ENCODE results near the gene MYADM.
A peak's percentile ranks its signal among the peaks of the same experiment; 100 is the strongest.
"Not testable (repeated sequence)": the region's sequence is repeated elsewhere in the genome, so short reads cannot be mapped to it uniquely, and the experiment has no call there.

The MYADM gene, protein sequence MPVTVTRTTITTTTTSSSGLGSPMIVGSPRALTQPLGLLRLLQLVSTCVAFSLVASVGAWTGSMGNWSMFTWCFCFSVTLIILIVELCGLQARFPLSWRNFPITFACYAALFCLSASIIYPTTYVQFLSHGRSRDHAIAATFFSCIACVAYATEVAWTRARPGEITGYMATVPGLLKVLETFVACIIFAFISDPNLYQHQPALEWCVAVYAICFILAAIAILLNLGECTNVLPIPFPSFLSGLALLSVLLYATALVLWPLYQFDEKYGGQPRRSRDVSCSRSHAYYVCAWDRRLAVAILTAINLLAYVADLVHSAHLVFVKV

DNA sequence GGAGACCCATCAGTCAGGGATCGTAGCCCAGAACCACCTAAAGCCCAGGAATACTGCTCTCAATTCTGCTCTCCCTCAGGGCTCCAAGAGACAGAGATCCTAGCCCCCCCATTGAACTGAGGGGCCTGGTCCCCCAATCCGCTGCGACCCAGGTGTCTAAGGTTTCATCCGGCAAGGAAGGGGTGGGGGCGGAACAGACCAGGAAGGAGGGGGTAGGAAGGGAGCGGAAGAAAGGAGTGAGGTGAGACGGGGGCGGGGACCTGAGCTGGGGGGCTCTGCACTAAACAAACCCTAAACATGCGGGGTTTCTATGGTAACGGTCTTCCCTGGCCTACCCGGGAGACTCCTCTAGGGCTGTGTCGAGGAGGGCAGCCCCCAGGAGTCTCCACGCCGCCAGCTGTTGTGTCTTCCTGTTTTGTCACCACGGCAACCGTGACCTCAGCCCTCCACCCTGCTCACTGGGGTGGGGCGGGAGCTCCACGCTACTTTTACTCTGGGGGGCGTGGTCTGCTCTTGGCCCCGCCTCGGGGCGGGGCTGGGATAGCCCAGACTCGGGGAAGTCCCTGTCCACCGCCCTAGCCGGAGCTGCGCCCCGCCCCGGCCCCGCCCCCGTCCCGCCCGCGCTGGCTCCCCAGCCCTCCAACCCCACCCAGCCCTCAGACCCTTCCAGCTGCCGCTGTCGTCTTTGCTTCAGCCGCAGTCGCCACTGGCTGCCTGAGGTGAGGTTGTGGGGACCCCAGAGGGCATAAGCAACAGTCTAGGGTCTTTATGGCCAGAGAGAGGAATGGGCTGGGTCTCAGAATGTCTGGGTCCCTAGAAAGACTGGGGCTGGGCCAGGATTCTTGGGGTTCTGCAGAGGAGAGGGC lies at the start of gene MYADM:
Gene MYADM (plus strand): TSS at position 659 of the 866 bp plus-strand sequence. CDS start 5,647 bp downstream, outside the sequence.
- peak; percentile 99 for DNase-seq

DNA sequence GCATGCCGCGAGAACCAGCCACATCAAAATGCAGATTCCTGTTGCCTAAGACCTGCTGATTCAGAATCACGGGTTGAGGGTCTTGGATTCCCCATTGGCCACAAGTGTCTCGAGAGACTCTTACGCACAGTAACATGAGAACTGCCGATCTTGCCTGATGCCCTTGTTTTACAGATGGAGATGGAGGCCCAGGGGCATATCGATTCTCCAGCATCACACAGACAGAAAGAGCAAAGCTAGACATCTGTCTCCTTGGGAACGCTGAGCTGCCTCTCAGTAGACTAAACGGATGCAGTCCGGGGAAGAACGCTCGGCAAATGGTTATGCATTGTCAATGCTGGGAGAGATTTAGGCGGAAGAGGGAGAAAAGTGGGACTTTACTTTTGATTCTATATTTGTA lies 48.9 kb upstream of the MYADM start:
- no peak for DNase-seq

DNA sequence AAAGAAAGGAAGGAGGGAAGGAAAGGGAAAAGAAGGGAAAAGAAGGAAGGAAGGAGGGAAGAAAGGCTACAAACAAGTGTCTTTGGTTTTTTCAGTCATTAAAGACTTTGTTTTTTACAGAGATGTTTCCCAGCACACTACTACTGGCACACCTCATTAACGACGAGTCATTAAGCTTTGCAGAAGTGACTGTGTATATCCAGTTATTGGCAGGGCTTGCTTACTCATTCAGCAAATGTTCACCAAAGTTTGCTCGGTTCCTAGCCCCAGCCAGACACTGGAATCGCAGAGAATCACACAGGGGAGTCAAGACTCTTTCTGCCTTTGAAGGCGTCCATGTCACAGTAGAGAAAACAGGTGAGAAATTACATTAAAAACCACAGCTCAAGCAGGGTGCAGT lies 47.8 kb upstream of the MYADM start:
- DNase-seq: no peak

DNA sequence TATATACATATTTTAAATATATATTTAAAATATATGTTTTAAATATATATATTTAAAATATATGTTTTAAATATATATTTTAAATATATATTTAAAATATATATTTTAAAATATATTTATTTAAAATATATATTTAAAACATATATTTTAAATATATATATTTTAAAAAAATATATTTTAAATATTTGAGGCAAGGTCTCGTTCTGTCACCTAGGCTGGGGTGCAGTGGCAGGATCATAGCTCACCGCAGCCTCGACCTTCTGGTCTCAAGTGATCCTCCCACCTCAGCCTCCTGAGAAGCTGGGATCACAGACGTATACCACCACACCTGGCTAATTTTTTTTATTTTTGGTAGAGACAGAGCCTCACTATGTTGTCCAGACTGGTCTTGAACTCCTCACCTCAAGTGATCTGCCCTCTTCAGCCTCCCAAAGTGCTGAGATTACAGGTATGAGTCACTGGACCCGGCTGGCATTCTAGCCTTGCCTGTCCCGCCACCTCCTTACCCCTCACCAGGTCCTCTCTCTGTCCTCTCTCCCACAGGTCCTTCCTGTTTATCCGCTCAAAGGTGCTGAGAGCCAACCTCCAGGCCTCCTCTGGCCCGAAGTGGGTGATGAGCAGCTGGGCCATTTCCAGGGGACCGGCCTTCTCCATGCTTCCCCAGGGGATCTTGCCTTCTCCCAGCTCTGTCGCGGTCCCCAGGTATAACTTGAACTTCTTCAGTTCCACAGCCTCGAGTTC lies 44.1 kb upstream of the MYADM start:
- no peak for DNase-seq

DNA sequence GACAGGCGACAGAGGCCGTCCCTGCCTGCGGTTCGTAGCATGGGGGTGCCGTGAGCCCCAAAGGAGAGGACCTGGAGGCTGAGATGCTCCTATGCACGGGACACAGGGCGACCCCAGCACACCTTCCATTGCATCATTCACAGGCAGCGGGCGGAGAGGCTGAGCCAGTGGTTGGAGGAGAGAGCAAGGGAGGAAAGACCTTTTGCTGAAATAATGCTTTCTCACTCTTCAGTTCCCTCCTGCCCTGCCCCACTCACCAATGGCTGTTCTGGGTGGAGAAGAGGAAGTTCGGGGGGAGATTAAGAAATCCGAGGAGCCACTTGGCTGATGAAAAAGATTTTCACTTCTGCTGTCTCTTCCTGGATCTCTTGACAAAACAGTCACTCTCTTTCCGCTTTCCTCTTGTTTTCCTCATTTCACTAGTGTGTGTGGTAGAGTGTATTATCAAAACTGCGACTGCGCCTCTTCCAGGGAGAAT lies 43.5 kb upstream of the MYADM start, which contains the start of gene NLRP12:
Gene NLRP12 (minus strand): TSS at position 181 of the 478 bp plus-strand sequence. CDS start 140 bp downstream, at position 41.
- no peak for DNase-seq

DNA sequence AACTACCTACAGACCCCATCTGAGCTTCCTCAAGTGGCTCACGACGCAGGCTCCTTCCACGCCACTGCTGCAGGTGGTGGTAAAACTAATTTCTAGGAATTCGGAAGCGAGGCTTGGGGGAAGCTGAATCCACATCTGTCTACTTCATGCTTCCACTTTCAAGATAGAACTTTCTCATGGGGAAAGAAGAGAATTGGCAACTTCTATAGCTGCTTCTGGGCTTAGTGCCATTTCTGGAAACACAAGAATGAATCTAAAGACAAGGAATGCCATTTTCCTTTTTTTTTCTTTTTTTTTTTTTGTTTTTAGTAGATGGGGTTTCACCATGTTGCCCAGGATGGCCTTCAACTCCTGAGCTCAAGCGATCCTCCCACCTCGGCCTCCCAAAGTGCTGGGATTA lies 40.8 kb upstream of the MYADM start:
- DNase-seq: no peak

DNA sequence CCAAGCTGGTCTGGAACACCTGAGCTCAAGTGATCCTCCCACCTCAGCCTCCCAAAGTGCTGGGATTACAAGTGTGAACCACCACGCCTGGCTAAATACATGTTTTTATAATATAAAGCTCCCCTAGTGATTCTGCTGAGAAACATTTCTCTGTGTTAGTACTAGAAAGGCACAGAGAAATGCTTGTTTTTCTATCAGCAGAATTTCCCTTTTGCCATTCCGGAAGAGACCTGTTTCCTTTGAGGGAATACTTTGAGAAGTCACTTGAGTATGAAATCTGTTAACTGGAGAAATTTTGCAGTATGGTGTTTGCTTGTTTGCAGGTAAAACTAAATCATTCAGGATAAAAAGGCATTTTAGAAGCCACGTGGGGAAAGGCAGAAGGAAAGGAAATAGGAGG lies 39.2 kb upstream of the MYADM start:
- no peak for DNase-seq

DNA sequence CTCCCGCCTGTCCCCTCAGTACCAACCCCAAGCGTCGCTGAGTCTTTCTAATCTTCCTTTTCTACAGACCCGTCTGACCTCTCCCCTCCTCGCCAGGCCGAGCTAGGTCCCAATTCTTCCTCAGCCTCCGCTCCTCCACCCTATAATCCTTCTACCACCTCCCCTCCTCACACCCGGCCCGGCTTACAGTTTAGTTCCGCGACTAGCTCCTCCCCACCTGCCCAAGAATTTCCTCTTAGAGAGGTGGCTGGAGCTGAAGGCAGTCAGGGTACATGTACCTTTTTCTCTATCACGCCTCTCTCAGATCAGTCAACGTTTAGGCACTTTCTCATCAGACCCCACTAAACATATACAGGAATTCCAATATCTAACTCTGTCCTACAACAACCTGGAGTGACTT lies 34.8 kb upstream of the MYADM start:
- not testable (repeated sequence) for DNase-seq

DNA sequence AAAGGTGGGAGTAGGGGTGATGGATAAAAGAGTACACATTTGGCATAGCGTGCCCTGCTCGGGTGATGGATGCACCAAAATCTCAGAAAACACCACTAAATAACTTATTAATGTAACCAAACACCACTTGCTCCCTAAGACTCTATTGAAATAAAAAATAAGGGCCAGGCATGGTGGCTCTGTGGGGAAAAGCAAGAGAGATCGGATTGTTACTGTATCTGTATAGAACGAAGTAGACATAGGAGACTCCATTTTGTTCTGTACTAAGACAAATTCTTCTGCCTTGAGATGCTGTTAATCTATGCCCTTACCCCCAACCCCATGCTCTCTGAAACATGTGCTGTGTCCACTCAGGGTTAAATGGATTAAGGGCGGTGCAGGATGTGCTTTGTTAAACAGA lies 29.2 kb upstream of the MYADM start:
- DNase-seq: not testable (repeated sequence)

DNA sequence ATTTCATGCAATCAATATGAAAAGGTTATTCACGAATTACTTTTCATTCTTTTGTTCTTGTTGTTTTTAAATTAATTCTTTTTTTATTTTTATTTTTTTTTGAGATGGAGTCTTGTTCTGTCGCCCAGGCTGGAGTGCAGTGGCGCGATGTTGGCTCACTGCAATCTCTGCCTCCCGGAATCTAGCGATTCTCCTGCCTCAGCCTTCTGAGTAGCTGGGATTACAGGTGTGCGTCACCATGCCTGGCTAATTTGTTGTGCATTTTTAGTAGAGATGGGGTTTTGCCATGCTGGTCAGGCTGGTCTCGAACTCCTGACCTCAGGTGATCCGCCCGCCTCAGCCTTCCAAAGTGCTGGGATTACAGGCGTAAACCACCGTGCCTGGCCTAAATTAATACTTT lies 27.4 kb upstream of the MYADM start:
- DNase-seq: not testable (repeated sequence)

DNA sequence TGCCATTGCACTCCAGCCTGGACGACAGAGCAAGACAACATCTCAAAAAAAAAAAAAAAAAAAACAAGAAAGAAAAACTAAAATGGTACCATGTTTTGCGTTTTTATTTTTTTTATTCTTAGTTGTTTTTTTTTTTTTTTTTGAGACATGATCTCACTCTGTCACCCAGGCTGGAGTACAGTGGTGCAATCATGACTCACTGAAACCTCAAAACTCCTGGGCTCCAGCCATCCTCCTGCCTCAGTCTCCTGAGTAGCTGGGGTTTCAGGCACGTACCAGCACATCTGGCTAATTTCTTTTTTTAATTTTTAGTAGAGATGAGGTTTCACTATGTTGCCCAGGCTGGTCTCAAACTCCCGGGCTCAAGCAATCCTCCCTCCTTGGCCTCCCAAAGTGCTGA lies 26.8 kb upstream of the MYADM start:
- not testable (repeated sequence) for DNase-seq

DNA sequence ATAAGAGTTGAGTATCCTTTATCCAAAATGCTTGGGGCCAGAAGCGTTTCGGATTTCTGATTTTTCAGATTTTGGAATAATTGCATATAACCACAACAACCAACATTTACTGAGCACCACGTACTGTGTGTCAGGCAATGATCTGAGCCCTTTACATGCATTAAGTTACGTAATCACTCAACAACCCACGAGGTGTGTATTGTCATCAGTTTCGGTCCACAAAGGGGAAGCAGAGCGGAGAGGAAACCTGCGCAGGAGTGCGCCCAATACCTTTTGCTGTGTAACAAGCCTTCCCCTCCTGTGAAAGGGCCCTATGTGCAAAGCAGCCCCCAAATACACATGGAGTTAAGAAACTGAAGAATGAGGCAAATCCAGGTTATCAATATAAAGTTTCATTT lies 22.8 kb upstream of the MYADM start:
- no peak for DNase-seq

DNA sequence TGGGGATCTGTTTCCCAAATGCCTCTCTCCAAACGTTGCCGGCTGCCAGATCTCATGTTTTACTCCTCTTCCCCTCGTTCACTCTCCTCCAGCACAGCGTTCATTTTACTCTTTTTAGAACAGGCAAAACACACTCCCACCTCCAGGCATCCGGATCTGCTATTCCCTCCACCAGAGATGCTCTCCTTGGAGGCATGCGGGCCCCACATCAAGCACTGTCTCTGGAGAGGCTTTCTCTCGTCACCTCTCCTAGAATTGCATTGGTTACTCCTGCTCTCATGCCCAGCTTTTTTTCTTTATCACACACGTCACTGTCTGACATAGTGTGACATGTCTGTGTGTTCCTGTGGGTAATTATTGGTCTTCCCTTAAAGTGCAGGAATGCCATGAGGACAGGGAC lies 20.1 kb upstream of the MYADM start:
- no peak for DNase-seq

DNA sequence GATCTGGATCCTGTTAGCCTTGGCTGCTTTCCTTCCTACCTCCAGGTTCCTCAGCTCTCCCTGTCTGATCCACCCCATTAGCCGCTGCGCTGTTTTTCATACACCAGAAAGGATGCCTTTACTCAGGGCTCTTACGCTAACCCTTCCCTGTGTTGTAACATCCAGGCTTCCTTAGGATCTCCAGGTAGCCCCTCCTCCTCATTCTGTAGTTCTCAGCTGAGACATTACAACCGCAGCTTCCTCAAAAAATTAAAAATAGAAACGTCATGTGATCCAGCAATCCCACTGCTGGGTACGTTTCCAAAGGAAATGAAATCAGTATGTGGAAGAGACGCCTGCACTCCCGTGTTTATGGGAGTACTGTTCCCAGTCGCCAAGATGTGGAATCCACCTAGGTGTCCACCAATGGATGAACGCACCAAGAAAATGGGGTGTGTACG lies 18.4 kb upstream of the MYADM start:
- DNase-seq: no peak

DNA sequence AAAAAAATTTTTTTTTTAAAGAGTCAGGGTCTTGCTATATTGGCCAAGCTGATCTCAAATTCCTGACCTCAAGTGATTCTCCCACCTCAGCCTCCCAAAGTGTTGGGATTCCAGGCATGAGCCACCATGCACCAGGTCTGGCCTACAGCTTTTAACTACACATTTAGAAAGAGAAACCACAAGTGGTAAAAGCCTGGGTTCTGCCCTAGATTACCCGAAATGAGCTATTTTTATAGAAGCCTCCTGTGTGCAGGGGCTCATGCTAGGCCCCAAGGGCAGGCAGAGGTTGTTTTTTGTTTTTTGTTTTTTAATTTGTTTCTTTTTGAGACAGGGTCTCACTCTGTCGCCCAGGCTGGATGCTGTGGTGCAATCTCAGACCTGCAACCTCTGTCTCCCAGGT lies 14.0 kb upstream of the MYADM start:
- DNase-seq: no peak

DNA sequence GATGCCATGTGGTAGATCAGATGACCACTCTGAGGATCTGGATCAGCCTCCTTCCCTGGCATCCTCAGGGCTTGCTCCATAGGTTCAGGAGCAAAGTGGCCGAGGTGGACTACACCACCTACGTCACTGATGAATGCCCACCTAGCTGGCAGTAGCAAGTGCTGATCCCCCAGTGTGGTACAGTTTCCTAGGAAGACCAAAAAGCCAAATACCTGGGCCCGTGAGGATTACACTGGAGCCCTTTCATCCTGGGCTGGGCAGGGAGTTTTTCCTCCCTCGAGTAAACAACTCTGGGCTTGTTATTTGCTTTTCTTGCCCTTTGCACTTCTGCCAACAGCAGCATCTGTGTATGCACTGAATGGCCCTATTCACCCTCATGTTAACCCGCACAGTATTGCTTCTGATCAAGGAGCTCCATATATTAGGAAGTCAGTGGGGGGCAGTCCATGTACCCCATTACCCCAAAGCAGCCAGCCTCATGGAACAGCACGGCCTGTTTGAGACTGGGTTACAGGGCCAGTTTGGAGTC lies 3.3 kb upstream of the MYADM start:
- DNase-seq: no peak

DNA sequence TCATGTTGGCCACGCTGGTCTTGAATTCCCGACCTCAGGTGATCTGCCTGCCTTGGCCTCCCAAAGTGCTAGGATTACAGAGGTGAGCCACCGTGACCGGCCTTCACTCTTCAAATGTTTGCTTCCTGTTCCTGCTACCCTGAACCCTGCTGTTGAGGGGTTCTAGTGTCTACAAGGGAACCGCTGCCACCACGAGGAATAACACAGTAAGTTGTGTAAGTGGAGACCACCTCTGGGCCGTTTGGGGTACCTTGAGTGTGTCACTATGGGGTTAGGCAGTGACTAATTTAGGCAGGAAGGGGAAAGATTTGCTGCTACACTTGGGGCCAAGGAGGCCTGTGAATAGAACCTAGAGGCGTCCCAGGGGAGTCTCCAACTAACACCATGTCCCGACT lies 2.2 kb upstream of the MYADM start:
- DNase-seq: no peak

DNA sequence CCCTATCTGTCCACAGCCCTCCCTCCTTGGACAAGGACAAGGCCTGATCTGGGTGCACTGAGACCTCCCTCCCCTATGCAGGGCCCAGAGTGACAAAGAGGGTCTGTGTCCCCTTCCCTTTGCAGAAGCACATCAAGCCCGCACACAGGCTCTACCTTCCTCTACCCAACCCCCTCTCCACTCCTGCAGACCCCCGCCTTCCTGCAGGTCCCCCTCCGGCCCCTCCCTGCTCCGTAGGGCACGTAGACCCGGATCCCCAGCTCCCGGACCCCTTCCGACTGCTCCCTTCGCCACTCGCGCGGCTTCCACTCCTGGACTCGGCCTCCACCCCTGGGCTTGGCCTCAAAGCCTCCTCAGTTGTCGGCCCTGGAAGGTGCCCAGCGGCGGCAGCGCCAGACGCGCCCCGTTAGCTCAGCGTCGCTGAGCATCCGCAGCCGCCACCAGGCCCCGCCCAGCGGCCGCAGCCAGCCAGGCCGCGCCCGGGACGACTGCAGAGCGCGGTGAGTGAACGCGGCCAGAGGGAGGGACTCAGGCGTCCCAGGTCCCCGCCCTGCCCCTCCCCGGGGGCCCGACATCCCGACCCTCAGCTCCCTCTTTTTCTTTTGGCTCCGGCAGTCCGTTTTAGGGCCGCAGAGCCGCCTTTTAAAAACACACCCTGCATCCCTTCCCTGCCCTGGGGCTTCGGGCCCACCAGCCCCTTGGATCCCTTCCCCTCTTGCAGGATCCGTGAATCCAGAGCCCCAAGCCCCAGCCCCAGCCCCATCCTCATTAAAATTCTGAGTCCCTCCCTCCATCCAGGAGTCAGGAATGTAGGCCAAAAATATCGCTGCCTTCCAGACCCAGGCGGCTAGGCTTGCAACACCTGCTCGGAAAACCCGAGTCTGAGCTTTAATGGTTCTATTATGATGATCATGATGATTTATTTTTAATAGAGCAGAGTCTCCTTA lies 1.5 kb upstream of the MYADM start:
- DNase-seq: peak; percentile 66

DNA sequence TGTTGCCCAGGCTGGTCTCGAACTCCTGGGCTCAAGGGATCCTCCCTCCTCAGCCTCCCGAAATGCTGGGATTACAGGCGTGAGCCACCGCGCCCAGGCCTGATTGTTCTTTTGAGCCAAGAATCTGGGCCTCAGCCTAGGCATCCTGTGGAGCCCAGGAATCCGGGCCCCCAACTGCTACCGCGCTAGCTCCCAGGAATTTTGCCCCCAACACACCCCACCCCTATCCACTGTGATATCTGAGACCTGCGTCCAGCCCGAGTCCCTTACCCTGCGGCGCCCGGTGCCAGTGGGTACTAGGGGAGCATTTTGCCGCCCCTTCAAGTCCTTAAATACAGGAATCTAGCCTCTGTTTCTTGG lies 838 bp upstream of the MYADM start:
- DNase-seq: no peak

DNA sequence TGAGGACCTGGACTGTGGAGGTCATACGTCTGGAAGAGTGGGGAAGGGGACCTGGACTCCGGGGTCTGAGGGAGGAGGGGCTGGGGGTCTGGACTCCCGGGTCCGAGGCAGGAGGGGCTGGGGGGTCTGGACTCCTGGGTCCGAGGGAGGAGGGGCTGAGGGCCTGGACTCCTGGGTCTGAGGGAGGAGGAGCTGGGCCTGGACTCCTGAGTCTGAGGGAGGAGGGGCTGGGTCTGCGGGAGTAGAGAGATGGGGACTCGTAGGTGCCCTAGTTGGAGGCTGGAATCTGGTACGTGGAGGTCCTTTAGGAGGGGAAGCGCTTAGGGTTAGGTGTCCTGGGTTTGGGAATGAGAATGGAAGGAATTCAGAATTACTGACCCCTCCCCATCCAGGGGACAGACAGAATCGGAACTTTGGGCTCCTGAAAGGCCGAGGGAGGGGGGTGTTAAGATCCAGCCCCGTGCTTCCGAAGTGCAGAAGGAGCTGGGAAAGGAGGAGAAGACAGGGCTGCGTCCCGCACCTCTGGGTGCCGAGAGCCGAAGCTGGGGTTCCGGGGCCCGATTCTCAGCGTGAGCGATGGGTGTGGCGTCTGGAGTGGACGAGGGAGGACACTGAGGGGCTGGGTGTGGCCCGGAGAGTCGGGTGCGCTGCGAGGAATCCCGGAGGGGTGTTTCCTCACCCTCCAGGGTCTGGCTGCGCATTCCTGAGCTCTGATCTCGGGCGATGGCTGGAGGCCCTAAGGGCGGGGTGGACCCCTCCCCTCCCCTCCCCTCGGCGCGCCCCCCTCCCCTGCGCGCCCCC lies 608 bp downstream of the MYADM start:
- DNase-seq: peak; percentile 59

All from activated CD4-positive, alpha-beta T cell treated with anti-CD3 and anti-CD28 coated beads for 48 hours (primary cell).